GM19467 (cell line): ENCODE data around the gene SOX1.

Experiments used
- ATAC-seq: cut with Tn5 transposase; IDR thresholded peaks from one replicate; pipeline ENCODE4 v1.9.1; 2021; ENCODE audit warnings: mild to moderate bottlenecking, moderate library complexity; ENCODE audit not compliant: unreplicated experiment

SOX1 gene

DNA sequence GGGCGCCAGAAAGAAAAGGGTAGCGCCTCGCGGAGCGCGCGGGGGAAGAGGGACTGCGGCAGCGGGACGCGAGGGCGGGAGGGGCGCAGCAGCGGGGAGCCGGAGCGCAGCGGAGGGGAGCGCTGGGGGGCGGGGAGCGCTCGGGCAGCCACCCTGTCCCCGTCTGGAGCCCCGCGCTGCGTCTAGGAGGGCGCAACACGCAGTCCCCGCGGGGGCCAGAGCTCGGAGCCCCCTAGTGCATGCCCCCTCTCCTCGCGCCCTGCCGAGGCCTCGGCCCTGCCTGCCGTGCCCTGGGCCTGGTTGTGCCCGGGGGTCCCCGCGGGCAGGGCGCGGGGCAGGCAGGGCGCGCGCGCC lies 37.9 kb downstream of the SOX1 start:
- ATAC-seq, result no peak

DNA sequence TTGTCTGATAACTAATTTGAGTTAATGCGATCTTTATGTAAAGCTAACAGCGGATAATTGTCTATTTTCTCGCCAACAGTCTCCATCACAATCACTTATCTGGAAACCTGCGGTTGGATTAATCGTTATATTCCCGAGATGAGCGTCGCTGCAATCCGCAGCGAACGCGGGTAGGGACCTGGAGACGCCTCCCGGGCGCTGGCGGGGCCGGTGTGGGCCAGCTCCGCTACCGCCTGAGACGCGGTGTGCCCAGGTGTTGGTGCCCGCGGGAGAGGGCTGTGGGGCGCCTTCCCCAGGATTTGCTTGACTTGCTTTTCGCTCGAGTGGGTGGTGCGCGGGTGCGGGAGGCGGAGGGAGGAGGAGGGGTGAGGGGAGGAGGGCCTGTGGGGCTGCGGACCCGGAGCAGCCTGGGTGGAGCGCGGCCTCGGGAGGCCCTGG lies 38.3 kb downstream of the SOX1 start:
- no peak for ATAC-seq

DNA sequence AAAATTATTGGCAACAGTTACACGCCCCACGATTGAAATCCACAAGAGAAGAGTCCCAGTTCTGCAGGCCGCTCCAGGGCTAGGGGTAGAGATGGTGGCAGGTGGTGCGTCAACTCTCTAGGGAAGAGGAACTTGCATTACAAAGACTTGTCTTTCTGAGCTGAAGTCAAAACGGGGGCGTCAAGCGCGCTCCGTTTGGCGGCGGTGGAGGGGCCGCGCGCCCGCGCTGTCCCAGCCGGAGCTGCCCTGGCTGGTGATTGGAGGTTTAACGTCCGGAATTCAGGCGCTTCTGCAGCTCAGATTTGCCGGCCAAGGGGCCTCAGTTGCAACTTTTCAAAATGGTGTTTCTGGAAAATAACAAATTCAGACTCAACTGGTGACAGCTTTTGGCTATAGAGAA lies 38.9 kb downstream of the SOX1 start:
- no peak for ATAC-seq

DNA sequence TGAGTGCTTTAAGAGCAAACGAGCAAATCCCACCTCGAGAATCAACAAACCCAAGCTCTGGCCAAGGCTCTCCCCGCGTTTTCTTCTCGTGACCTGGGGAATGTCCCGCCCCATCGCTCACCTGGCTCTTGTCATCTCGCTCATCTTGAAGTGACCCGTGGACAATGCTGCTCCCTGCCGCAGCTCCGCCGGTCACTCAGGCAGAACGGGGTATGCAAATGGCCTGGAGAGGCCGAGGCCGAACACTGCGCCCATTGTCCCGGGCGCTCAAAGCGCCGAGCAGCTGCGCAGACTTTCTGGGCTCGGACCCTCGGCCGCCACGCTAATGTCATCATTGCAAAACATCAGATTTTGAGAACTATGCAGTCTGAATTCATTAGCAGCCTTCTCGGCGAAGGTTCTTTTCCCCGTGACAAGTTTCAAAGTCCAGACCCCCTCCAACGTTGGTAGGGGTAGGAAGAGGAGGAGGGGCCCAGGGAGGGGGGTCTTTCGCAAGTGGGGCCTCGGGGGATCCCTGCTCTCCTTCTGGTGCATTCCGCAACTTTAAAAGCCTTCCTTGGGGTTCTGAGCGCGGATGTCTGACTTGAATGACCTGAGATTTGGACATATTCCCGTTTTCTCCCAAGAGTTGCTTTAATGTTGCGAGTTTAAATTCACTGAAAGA lies 39.7 kb downstream of the SOX1 start:
- no peak for ATAC-seq

DNA sequence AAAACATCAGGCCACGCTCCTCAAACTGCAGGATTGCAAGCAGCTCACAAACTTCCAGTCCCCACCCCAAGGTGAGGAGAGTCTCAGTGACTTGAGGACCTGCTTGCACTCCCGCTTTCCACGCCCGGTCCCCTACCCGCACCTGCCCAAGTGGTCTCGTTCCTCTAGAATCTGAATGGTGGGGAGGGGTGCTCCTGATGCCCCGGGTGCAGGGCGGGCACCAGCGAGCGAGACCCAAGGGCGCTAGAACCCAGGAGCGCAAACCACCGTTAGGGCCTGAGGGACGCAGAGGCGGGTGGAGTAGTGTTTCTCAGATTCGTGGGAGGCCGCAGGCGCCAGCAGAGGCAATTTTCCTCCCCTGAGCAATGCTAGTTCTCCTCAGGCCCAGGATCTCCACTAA lies 40.3 kb downstream of the SOX1 start:
- ATAC-seq, result no peak

DNA sequence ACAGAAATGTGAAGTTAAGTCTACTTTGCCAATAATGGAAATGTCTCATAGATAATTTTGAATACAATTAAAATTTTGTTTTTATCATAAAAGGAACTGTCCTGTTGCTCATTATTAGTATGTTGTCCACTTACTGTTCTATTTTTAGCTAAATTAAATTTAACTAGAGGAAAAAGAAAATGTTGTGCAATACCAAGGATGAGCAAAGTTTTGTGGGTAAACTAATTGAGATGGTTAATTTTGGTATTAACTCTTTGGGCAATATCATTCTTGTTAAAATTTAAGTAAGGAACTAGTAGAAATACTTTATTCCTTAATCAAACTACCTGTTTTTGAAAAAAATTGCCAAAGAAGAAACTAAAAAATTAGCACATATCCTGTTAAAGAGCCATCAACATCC lies 43.5 kb downstream of the SOX1 start:
- no peak for ATAC-seq

DNA sequence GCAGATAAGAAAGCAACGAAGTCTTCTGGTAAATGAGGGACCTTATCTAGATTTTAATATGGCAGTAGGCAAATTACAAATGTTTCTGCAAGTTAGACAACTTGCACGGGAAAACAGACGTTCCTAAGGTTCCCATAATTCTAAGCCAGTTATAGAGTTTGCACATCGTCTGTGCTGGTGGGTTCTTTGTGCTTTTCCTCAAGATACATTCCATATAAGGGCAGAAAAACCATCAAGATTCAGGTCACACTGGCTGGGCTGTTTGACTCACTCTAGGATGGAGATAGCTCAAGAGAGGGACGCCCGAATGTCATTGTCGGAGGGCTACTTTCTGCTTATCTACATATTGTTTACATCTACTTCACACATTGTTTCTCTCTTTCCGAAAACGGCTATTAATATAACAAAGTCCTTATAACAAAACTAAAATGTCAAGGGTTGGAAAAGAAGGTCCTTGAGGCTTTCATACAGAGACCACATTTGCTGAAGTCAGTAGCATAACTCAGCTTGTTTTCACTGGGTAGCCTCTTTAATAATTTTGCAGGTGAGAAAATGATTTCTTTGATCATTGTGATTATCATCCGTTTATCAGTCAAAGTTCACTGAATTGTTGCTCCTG lies 44.4 kb downstream of the SOX1 start:
- ATAC-seq, result no peak

DNA sequence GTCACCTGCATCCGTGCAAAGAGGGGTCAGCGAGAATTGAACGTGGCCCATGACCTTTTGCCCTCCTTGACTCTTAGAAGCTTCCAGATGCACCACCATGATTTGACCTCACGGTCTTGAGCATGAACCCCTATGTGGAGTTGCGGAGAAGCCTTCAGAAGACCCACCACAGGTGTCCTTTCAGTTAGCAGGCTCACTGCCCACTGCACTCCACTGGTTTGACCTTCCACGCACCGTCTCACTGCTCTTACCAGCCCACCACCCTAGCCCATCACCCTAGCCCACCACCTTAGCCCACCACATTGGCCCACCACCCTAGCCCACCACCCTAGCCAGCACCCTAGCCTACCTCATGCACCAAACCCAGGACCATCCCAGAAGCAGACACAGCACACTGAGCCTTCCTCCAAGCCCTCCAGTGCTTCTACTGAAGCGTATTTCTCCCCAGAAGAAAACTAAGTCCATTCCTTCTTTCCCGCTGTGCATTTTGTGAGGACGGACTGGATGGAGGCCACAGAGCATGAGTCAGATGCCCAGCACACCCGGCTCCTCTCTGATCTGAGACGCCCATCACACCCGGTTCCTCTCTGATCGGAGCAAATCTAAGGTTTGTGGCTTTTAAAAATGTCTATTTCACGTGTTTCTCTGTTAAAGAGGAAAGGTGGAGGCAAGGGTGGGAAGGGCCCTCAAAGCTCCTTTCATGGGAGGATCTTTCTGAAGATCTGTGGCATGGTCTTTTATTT lies 45.8 kb downstream of the SOX1 start:
- no peak for ATAC-seq

DNA sequence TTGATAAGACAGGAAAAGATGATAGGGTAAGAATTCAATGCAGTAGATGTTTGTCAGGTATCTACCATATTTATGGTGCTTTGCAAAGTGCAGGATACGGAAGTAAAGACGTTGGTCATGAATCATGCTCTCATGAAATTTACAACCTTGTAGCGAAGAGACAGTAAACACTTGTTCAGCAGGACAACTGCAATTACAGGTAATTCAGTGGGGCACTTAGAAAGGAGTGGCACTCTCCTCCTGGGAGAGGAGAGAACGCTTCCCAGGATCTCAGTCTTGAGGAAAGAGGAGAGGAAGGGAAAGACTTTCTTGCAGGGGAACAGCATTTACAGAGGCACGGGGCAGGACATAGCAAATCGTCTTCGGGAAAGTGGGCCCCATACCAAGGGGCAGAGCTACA lies 46.4 kb downstream of the SOX1 start:
- no peak for ATAC-seq

DNA sequence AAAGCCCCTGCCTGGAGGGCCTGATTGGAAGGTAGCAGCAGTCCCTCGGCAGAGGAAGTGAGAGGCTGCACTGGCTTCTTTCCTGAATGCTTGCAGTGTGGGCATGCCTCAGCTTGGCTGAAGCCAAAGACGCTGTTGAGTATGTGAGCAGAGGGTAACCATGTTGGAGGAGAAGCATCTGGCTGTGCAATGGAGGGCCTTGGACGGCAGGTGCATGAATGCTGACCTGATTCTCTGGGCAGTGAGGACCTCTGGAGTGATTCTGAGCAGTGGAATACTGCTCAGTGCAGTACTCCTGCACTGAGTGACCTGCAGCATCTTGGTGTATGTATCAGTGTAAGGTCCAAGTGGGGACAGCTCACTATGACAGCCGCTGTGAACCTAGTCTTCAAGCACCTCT lies 46.9 kb downstream of the SOX1 start:
- ATAC-seq, result no peak

DNA sequence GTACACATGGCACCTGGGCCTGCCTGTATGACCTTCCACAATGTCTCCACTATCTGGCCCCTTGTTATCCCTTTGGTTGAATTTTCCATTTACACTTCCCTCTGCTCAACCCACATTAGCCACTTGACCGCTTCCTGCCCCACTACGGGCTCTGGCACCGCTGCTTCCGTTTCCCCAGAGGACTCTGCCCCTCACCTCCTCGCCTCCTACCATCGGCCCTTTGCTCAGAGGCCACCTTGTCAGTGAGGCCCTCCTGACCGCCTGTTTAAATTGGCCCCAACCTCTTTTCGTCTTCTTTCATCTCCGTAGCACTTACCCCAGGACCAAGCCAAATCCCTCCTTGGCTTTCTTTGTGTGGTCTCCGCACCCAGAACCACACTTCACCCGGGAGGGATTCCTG lies 47.4 kb downstream of the SOX1 start:
- ATAC-seq, result no peak

DNA sequence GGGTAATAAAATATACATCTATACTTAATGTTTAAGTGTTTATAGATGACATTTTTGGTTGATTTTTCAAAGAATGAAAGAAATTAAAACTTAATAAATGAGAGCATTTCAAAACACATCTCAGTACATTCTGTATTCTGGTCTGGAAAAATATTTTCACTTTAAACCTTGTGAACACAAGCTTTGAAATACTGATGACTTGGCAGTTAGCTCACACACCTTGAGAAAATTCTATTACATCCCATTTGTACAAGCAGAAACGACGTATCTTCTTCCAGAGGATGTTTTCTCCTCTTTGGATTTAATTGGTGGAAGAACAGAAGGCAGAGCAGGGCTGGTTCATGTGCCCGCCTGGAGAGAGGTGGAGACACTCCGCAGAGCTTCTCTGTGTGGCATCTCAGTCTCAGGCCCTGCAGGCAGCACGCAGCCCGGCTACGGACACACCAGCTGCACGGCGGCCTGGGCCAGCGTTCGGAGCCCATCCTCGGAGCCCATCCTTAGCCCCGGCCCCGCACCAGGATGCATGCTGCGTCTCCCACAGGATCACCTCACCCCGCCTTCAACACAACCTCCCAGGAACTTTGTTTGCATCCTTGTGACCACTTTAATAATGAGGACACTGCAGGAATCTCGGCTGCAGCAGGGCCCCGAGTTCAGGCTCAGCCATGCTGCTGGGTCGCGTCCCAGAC lies 48.6 kb downstream of the SOX1 start:
- no peak for ATAC-seq

DNA sequence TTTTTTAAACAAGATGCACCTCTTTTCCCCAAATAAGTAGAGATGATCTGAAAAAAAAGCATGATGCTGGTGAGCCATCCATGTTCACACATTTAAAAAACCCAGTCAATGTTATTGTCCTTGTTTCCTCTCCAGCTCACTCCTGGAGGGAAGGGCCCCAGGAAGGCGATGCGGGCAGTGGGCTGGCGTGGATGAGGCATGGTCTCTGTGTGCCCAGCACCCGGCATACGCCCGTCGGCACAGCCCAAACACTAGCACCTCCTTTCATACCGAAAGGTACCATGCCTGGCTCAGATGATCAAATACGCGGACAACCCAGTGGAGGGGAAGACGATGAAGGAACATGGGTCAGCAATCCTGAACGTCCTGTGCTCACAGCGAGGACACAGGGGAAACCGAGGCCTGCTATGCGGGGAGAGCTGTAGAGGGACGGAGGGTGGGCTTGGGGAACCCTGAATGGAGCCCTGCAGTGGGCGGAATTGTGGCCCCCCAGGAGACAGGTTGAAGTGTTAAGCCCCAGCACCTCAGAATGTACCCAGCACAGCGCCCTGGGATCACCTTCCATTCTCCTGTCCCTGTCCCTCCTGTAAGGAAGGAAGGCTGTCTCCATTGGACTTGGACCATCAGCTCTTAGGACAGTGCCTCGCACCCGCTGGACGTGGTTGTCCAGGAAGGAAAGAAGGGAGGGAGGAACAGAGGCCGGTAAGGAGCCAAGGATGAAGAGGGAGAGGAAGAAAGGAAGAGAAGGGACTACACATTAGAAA lies 49.4 kb downstream of the SOX1 start:
- ATAC-seq, result no peak

DNA sequence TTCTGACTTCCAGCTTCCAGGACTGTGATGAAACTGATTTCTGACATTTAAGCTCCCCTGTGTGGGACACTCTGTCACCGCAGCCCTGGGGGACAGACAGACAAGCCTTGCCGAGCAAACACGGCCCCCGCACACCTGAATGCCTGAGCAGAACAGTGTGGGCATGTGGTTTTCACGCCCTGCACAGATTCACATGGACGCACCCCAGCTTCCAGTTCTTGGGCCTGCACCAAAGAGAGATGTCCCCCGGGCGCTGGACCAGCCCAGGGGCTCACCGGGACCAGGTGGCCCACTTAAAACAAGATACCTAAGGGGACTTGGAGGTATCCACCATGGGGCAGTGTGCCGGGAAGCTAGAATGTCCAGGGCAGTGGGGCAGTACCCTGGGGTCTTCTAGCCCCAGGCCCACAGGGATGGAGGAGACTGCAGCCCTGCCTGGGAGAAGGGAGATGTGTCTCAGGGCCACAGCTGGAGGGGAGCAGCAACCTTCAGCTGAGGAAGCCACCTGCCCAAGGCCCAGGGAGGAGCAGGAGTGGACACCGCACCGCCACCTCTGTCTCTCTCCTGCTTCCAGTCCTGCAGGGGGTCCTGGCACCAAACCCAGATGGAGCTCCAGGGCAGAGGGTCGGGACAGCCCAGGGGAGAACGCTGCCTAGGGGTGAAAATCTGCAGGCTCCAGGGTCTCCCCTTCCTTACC lies 50.5 kb downstream of the SOX1 start:
- no peak for ATAC-seq

DNA sequence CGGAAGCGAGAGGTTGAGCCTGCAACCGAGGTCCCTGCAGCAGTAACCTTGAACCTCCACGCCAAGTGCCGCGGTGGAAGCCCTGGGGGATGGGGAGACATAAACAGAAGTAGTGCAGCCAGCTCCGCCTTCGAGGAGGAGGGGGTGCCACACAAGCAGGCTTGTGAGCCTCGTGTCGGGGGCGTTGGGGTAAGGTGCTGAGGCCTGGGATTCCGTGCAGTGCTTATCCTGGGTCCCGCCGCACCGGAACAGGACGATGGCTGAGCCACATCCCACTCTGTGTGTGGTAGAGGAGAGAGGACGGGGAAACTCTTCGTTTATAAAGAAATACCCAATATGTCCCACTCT lies 51.0 kb downstream of the SOX1 start:
- no peak for ATAC-seq

DNA sequence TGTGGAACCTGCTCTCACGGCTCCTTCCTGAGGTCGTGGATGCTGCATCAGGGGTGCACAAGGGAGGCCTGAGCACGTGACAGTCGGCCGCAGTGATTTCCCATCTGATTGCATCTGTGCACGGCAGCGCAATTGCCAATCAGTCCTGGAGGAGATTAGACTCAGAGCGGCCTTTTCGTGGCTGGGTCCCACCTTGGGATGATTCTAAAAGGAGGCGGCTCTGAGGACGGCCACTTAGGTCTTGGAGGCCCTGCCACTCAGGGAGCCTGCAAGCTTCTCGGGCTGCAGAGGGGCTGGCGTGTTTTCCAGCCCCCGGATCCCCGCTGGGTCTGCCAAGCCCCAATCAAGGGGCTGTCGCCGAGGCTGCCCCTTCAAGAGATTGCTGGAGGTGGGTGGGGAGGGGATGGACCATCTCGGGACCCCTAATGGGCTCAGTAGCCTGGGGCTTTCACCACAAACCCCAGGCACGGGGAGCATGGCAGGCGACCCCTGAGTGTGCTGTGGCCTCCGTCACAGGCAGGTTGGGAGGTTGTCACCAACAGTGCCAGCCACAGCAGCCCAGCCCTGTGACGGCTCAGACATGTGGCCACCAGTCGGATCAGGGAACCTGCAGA lies 51.6 kb downstream of the SOX1 start:
- no peak for ATAC-seq

DNA sequence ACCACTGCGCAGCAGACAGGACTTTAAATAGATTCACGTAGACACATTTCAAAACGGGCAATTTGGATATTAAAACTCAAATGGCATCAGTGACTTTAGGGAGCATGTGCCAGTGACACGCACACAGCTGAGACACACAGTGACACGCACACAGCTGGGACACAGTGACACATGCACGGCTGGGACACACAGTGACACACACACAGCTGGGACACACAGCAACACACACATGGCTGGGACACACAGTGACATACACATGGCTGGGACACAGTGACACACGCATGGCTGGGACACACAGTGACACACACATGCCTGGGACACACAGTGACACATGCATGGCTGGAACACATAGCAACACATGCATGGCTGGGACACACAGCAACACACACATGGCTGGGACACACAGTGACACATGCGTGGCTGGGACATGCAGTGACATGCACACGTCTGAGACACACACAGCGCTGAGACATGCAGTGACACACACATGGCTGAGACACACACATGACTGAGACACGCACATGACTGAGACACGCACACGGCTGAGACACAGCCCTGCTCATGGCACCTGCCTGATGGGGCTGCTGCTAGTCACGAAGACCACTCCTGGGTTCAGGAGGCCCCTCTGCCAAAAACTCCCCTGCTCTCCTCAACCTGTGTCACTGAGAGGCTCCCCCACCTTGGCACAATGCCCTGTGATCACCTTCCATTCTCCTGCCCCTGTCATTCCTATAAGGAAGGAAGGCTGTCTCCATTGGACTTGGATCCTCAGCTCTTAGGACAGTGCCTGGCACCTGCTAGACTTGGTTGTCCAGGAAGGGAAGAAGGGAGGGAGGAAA lies 52.5 kb downstream of the SOX1 start:
- no peak for ATAC-seq

DNA sequence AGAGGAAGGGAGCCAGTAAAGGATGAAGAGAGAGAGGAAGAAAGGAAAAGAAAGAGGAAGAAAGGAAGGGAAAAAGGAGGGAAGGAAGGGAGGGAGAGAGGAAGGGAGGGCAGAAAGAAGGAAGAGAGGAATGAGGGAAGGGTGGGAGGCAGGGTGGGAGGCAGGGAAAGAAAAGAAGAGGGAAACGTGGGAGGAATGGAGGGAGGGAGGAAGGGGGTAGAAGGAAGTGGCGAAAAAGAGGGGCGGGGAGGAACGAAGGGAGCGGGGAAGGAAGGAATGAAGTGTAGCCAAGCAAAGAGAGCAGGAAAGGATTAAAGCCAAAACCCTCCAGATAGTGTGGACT lies 53.1 kb downstream of the SOX1 start:
- ATAC-seq, result no peak
